ENCODE data around the gene TXLNB.

- TF ChIP-seq CTCF (IDR thresholded peaks at IDR 0.05) (no peak), POLR2A (IDR thresholded peaks at IDR 0.05) (no peak)
Measured at GRCh38 chr6:139330306-139330705, 38.5 kb upstream of the TXLNB start.
